Adrenal gland (tissue), 5 donors: ENCODE data around the gene CAMSAP2.

Experiments
- CTCF ChIP-seq, 6 experiments: fragments of 450-650 bp in 4 of 6; fragments of 200-600 bp in 2 of 6; sonication (generic) in 1 of 6; IDR thresholded peaks; 1 replicate in 5 of 6; 2 replicates in 1 of 6; pipeline versions ENCODE4 v1.5.1 to v1.8.0; 2016 to 2021; ENCODE audit warnings: antibody characterized with exemption in 6 of 6, mild to moderate bottlenecking in 2 of 6, moderate library complexity in 1 of 6
- POLR2A ChIP-seq, 2 donors: fragments of 450-650 bp; IDR thresholded peaks; one replicate each; pipeline ENCODE4 v1.6.1; 2017; ENCODE audit warnings: antibody characterized with exemption in 2 of 2, mild to moderate bottlenecking in 2 of 2, moderate library complexity in 1 of 2
- donor health status: DM: no; HTN: no; CAD: no.

DNA sequence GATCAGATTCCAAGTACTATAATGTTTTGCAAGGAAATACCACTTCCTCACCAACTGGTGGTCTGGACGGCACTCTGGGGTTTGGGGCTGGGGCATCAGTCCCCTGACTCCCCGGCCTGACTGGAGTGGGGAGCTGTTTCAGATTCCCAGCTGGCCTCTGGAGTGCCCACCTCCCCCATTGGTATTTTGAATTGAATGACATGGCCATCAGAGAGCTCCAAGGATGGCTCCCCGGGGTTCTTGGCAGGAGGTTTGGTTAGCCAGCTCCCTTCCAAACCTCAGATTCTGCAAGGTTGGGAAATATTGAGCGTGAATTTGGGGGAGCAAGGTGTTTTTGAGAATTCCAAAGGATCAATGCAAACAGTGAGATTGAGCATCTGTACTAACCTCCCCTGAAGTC, 153.9 kb downstream of the CAMSAP2 start:
- TF ChIP-seq CTCF (IDR thresholded peaks at IDR 0.05): no peak
- no peak for TF ChIP-seq POLR2A (IDR thresholded peaks at IDR 0.05)
